ENCODE measurements around the gene TAGLN2.

DNA sequence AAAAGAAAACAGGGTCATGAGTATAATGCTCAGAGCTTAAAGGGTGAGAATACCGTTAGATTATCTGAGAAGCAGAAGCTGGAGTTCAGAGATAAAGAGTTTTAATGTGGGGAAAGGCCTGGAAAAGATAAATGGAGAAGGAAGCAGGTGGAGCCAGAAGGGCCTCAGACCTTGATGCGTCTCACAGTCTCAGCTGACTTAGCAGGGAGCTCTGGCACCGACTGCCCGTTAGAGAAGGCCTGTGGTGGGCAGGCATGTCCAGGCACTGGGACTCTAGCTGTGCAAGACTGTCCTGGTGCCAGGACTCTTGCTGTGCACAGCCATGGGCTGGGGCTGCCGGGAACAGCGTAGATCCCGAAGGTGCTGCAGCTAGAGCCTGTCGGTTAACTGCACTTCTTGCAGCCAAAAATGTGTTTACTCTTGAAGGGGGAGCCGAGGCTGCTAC is 32.5 kb upstream of the TAGLN2 start:
- TF ChIP-seq NFE2 (IDR thresholded peaks at IDR 0.05; ENCODE audit: low read depth) (no peak), ZNF121 (CRISPR knock-in tag; conservative IDR thresholded peaks at IDR 0.05) (no peak)
